Upper lobe of right lung (tissue), 1 donor: ENCODE results near the gene TMC2. TPM values are rescaled to one million over a fixed set of nuclear protein-coding genes. Genes with fewer than 3 reads are reported as not detected.

Source experiments
- ATAC-seq: fragments of 200-7000 bp; cut with Tn5 transposase; one replicate; pipeline ENCODE4 v1.9.1; 2020; ENCODE audit warnings: mild to moderate bottlenecking, moderate library complexity
- DNase-seq: peaks from one replicate; pipeline ENCODE4 v3.0.0-alpha.2; 2020
- H3K27ac ChIP-seq: fragments of 200-600 bp; one replicate; pipeline ENCODE4 v1.8.0; 2022
- H3K27me3 ChIP-seq: fragments of 200-600 bp; one replicate; pipeline ENCODE4 v1.8.0; 2022; ENCODE audit warnings: mild to moderate bottlenecking
- H3K36me3 ChIP-seq: fragments of 200-600 bp; one replicate; pipeline ENCODE4 v1.8.0; 2022
- H3K4me1 ChIP-seq: fragments of 200-600 bp; one replicate; pipeline ENCODE4 v1.8.0; 2022
- H3K4me3 ChIP-seq: fragments of 200-600 bp; one replicate; pipeline ENCODE4 v1.8.0; 2022; ENCODE audit warnings: mild to moderate bottlenecking
- H3K9me3 ChIP-seq: fragments of 200-600 bp; one replicate; pipeline ENCODE4 v1.8.0; 2022
- intact Hi-C: fragments of 100-400 bp; cut with DNase I; formaldehyde crosslinking; loops from one replicate; pipeline ENCODE4 v1.11.0; 2022
- total RNA-seq: library from RNA; stranded (reverse); fragmentation: NEBNext Ultra II Directional; extraction: Animal tissue kit (Norgen Biotek cat#: 25700); gene quantifications from one replicate; pipeline ENCODE4 v1.2.1, GENCODE V29; 2021
- TF ChIP-seq, protein P1 (sequence below): fragments of 200-600 bp; IDR thresholded peaks from one replicate; pipeline ENCODE4 v1.8.0; 2022; ENCODE audit warnings: antibody characterized with exemption
- donor health status: DM: no; HTN: yes; CAD: no; lungs with severe emphysema.

The TMC2 gene
- total RNA-seq, 1 donor from 2014 or later: 0.43 TPM

- DNase-seq (no peak), ATAC-seq (no peak)
- no peaks in the 10 kb centered on the region for H3K27me3 ChIP-seq
- H3K4me1 ChIP-seq: peaks cover 19% of the 10 kb centered on the region
- peaks cover 68% of the 10 kb centered on the region for H3K36me3 ChIP-seq
- H3K9me3 ChIP-seq: no peaks in the 10 kb centered on the region
- intact Hi-C loops: no loop called here
- no peak overlapping the region for H3K27ac ChIP-seq
- H3K4me3 ChIP-seq: no peak overlapping the region
- TF ChIP-seq, protein P1, sequence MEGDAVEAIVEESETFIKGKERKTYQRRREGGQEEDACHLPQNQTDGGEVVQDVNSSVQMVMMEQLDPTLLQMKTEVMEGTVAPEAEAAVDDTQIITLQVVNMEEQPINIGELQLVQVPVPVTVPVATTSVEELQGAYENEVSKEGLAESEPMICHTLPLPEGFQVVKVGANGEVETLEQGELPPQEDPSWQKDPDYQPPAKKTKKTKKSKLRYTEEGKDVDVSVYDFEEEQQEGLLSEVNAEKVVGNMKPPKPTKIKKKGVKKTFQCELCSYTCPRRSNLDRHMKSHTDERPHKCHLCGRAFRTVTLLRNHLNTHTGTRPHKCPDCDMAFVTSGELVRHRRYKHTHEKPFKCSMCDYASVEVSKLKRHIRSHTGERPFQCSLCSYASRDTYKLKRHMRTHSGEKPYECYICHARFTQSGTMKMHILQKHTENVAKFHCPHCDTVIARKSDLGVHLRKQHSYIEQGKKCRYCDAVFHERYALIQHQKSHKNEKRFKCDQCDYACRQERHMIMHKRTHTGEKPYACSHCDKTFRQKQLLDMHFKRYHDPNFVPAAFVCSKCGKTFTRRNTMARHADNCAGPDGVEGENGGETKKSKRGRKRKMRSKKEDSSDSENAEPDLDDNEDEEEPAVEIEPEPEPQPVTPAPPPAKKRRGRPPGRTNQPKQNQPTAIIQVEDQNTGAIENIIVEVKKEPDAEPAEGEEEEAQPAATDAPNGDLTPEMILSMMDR: no peak
These were observed 119.2 kb downstream of the TMC2 start for GRCh38 chr20:2655331-2656116.

GRCh38 chr20:2656471-2657117, 120.2 kb downstream of the TMC2 start:
- DNase-seq (no peak), ATAC-seq (no peak)
- intact Hi-C loops: no loop called here
- no peak overlapping the region for H3K27ac ChIP-seq
- H3K27me3 ChIP-seq: no peaks in the 10 kb centered on the region
- H3K4me1 ChIP-seq: peaks cover 12% of the 10 kb centered on the region
- H3K36me3 ChIP-seq: peaks cover 78% of the 10 kb centered on the region
- TF ChIP-seq, protein P1: no peak
- H3K4me3 ChIP-seq: no peak overlapping the region
- H3K9me3 ChIP-seq: no peaks in the 10 kb centered on the region

DNA sequence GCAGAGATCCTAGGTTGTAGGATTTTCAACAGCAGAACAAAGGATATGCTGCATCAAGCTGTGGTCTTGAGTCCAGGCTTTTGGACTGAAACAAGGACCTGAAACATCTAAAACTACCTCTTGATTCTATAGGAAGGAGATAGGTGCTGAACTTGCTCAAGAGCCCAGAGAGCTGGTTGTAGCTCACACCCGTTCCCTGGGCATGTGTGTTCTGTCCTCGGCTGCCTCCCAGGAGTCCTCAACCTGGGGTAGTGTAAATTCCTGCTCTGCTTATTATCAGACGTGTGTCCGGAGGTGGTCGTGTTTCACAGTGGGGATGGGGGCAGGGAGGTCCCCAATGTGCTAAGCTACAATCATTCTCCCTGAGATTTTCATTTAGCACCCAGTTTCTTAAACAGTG, 120.9 kb downstream of the TMC2 start:
- TF ChIP-seq, protein P1: no peak
- Histone ChIP-seq H3K27me3 (no peaks in the 10 kb centered on the region), H3K27ac (no peak overlapping the region), H3K36me3 (peaks cover 84% of the 10 kb centered on the region), H3K9me3 (no peaks in the 10 kb centered on the region), H3K4me3 (no peak overlapping the region), H3K4me1 (peaks cover 12% of the 10 kb centered on the region)
- intact Hi-C loops: no loop called here
- no peak for DNase-seq
- no peak for ATAC-seq

DNA sequence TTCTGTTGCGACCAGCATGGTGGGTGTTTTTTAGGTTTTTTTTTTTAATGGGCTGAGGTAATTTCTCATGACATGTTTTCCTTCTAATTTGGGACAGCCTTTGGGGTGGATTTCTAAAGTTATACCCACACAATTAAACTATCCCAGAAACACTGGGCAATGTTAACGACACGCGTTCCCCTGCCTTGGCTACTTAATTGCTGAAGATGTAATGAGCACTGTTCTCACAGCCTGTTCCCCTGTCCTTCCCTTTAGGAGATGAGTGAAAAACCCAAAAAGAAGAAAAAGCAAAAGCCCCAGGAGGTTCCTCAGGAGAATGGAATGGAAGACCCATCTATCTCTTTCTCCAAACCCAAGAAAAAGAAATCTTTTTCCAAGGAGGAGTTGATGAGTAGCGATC, 121.3 kb downstream of the TMC2 start:
- H3K27ac ChIP-seq: no peak overlapping the region
- H3K9me3 ChIP-seq: no peaks in the 10 kb centered on the region
- no peaks in the 10 kb centered on the region for H3K27me3 ChIP-seq
- no peak overlapping the region for H3K4me3 ChIP-seq
- ATAC-seq (no peak), DNase-seq (no peak)
- intact Hi-C loops: no loop called here
- TF ChIP-seq, protein P1: no peak
- H3K4me1 ChIP-seq: peaks cover 12% of the 10 kb centered on the region
- H3K36me3 ChIP-seq: peaks cover 88% of the 10 kb centered on the region

- H3K4me3 ChIP-seq: no peak overlapping the region
- no peak for DNase-seq
- no peaks in the 10 kb centered on the region for H3K27me3 ChIP-seq
- H3K36me3 ChIP-seq: peaks cover 88% of the 10 kb centered on the region
- H3K27ac ChIP-seq: no peak overlapping the region
- peaks cover 15% of the 10 kb centered on the region for H3K4me1 ChIP-seq
- H3K9me3 ChIP-seq: no peaks in the 10 kb centered on the region
- intact Hi-C loops: no loop called here
- TF ChIP-seq, protein P1: no peak
- no peak for ATAC-seq
These were observed 122.3 kb downstream of the TMC2 start for GRCh38 chr20:2658414-2659354.
